Activated CD8-positive, alpha-beta memory T cell treated with anti-CD3 and anti-CD28 coated beads, Interleukin-2, amount 10 ng/mL, durations not matched to agents 7 days and 5 days (primary cell): ENCODE data around the gene GALNT18. TPM values are rescaled to one million over a fixed set of nuclear protein-coding genes. Genes with fewer than 3 reads are reported as not detected.

Experiments used
- ATAC-seq: fragments of 150-1000 bp; cut with Tn5 transposase; one replicate; pipeline ENCODE4 v1.10.0; 2021; ENCODE audit warnings: moderate library complexity
- CTCF ChIA-PET: fragments of 350-600 bp; sonication (Branson Sonifier 250); formaldehyde crosslinking; loops from one replicate; lab custom pipeline; 2021; ENCODE audit warnings: antibody characterized with exemption; lab: Charles Lee
- DNase-seq: peaks from one replicate; pipeline ENCODE4 v3.0.0-alpha.2; 2020
- H3K27ac Mint-ChIP-seq: one replicate; pipeline ENCODE4 v1.8.0; 2021; ENCODE audit warnings: mild to moderate bottlenecking, mixed read lengths
- H3K27me3 Mint-ChIP-seq: one replicate; pipeline ENCODE4 v1.8.0; 2021; ENCODE audit warnings: mixed read lengths
- H3K36me3 Mint-ChIP-seq: one replicate; pipeline ENCODE4 v1.8.0; 2021; ENCODE audit warnings: mild to moderate bottlenecking, mixed read lengths
- H3K4me1 Mint-ChIP-seq: one replicate; pipeline ENCODE4 v1.8.0; 2021; ENCODE audit warnings: mixed read lengths
- H3K4me3 Mint-ChIP-seq: one replicate; pipeline ENCODE4 v1.8.0; 2021; ENCODE audit warnings: mild to moderate bottlenecking, moderate library complexity, mixed read lengths
- H3K9me3 Mint-ChIP-seq: one replicate; pipeline ENCODE4 v1.8.0; 2022; ENCODE audit warnings: low read depth, mixed read lengths
- total RNA-seq, 2 experiments: library from RNA; stranded (reverse); gene quantifications; one replicate each; pipeline ENCODE4 v1.2.3, GENCODE V29; 2021

Gene GALNT18
- total RNA-seq, 2 experiments from 2014 or later, result 0.32 to 0.70 TPM

DNA sequence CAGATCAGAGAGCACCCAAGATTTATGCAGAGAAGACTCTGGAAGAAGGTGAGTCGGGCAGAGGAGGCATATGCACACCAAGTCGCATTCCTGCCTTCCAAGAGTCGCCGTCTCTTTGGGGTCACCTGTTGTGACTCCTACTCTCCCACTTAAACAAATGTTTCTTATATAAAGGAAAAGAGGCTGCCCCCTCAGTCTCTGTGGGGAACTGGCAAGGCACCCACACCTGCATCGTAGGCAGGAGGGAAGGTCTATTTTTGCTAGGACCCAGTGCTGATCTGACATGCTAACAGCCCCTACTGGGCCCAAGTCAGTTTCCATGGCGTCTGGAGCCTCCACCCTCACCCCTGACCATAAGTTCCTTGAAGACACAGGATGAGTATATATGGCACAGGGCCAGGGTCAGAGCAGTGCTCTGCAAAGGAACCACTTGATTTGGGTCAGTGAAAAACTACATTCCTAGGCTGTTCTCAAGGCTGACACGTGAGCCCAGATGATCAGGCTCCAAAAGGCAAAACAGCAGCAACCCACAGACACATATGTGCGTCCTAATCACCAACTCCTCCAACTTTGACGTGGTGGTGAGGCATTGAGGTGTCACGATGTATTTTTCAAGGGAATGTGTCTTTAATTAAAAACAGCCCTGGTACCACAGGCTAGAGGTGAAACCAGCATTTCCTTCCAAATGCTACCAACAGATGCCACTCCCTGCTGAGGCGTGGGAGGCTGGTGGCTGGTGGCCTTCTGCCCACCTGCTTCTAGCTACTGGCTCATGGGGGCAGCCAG lies 213.2 kb downstream of the GALNT18 start:
- no peaks in the 10 kb centered on the region for H3K36me3 Mint-ChIP-seq
- H3K9me3 Mint-ChIP-seq, result no peaks in the 10 kb centered on the region
- no peak for ATAC-seq
- DNase-seq, result no peak
- H3K27me3 Mint-ChIP-seq, result peaks cover 13% of the 10 kb centered on the region
- H3K27ac Mint-ChIP-seq, result no peak overlapping the region
- no peak overlapping the region for H3K4me3 Mint-ChIP-seq
- no peaks in the 10 kb centered on the region for H3K4me1 Mint-ChIP-seq
- CTCF ChIA-PET, result no interaction called here

DNA sequence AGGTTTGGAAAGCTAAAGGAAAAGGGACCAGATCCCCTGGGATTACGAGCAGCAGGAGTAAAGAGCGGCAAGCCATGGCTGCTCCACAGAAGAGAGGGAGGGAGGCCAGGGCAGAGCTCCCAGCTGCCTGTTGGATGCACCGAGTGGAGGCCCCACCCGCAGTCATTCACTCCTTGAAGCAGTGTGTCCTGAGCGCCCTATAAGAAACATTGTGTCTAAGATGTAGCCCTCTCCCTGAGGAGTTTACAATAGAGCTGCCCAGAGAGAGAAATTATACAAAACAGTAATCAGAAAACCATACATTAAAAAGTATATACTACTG lies 214.1 kb downstream of the GALNT18 start:
- Mint-ChIP-seq H3K36me3 (no peaks in the 10 kb centered on the region), H3K9me3 (no peaks in the 10 kb centered on the region), H3K27me3 (peaks cover 13% of the 10 kb centered on the region), H3K4me3 (no peak overlapping the region), H3K27ac (no peak overlapping the region), H3K4me1 (no peaks in the 10 kb centered on the region)
- DNase-seq, result no peak
- ATAC-seq, result no peak
- CTCF ChIA-PET, result no interaction called here

DNA sequence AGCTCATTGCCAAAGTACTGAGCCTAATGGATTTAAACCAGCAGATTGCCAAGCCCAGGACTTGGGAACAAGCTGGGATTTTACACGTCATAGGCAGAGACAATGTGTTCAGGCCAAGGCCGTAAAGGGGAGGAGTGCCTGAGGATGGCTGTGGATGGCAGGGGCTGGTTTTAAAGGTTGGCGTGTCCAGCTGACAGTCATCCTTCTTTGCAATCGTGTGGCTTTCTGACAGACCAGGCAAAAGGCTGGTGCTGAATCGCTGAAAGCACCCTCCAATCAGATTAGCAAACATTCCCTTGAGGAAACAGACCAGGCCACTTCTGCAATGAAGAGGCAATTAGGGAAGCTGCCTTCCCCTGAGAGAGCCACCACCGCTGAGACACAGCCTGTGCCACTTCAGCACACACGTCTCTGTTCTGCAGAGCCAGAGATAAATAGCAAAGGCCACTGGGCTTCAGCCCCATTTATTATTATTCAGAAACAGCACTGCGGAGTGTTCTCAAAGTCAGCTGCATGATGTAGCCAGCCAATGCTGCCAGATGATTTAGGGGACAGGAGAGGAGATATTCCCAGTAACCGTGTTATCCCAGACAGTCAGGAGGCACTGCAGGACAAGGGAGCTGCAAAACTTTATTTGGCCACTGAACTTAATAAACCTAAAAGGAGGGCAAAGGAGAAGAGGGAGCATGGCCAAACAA lies 214.6 kb downstream of the GALNT18 start:
- no peak for DNase-seq
- no peak for ATAC-seq
- Mint-ChIP-seq H3K27ac (no peak overlapping the region), H3K4me3 (no peak overlapping the region), H3K4me1 (no peaks in the 10 kb centered on the region), H3K36me3 (no peaks in the 10 kb centered on the region), H3K27me3 (peaks cover 13% of the 10 kb centered on the region), H3K9me3 (no peaks in the 10 kb centered on the region)
- CTCF ChIA-PET, result no interaction called here

DNA sequence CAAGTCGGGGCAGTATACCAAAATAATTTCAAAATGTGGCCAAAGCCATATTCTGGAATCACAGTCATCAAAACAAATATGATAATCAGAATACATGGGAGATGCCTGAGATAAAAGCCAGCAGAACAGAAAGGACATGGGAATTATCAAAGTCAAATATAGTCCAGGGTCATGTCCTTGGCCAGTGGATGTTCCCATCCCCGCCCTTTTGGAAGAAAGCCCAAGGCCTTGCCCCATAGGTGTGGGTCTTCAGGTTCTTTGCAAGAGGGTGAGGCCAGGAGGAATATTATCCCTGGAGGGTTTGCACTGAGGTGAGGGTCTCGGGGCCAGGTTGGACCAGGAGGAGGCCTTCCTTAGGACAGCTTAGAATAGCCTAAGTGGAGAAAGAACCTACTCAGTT lies 215.2 kb downstream of the GALNT18 start:
- CTCF ChIA-PET, result no interaction called here
- Mint-ChIP-seq H3K4me3 (no peak overlapping the region), H3K27me3 (peaks cover 13% of the 10 kb centered on the region), H3K9me3 (no peaks in the 10 kb centered on the region), H3K36me3 (no peaks in the 10 kb centered on the region), H3K4me1 (no peaks in the 10 kb centered on the region), H3K27ac (no peak overlapping the region)
- no peak for DNase-seq
- ATAC-seq, result no peak

DNA sequence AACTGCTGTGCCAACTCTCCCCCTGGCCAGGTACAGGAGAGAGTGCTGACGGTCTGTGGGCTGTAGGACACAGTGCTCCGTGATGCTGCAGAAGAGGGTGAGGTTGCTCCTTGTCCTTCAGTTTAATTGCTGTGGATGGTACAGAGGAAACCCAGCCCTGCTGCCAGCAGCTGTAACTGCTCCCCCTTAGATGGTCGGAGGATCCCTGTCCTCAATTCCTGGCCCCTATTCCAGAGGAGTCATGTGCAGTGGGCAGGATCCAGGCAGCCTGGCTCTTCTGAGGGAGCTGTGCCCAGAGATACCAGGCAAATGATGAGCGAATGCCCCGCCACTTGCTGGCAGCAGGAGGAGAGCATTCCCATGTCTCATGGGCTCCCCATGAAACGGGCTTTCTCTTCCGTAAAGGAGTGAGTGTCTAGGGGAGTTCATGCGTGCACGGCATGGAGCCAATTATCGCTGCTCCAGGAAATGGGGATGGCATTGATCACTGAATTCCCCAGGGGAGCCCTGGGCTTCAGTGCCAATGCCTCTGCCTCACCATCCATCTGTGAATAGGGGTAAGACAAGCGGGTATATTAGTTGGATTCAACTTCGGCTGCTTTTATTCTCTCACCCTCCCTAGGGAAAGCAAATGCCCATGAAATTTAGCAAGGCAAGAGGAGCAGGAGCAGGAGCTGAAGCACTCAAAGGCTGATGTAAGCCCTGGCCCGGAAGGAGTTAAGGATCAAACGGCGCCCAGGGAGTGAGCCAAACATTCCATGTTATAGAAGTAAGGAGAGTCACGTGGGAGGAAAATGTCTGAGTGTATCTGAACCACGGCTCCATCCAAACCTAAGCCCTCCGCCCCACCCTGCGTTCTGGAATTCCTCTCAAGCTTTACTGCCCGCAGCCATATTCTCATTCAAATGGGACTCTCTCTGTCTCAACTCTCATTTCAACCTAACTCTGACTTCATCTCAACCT lies 217.8 kb downstream of the GALNT18 start:
- ATAC-seq (no peak), DNase-seq (no peak)
- CTCF ChIA-PET, result interaction anchor here (1.3 kb wide), 1 partner anchor 9 kb away, joined by 3 read pairs; no protein-coding TSS in a partner anchor

DNA sequence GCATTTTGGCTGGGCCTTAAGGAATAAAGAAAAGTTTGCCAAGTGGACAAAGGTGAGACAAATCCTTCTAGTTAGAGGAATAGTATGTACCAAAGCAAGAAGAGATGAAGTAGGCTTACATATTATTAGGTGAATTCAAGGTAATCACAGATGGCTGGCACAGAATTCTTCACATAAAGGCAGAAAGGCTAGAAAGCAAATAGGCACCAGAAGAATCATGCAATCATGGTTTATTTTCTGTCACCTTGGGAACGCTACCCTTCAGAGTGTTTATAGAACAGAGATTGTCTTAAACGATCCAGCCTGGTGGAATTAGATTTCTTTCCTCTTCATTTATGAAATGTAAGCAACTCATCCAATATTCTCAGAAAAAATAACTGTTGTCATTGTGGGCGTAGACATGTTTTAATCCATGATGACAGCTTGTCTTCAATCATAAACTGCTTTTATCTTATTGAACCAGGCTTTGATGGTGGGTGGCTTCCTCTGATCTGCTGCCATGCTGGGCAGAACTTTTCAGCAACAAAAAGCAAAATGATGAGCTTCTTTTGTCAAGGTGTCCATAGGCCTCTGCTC lies 219.8 kb downstream of the GALNT18 start:
- no peaks in the 10 kb centered on the region for H3K9me3 Mint-ChIP-seq
- no peak for ATAC-seq
- no peak for DNase-seq
- H3K4me1 Mint-ChIP-seq, result no peaks in the 10 kb centered on the region
- CTCF ChIA-PET, result interaction anchor here (0.6 kb wide), 1 partner anchor 1493 kb away, joined by 3 read pairs; no protein-coding TSS in a partner anchor
- H3K27ac Mint-ChIP-seq, result no peak overlapping the region
- H3K4me3 Mint-ChIP-seq, result no peak overlapping the region
- no peaks in the 10 kb centered on the region for H3K36me3 Mint-ChIP-seq
- H3K27me3 Mint-ChIP-seq, result peaks cover 8% of the 10 kb centered on the region

More for the DNA sequence above, 217.8 kb downstream of the GALNT18 start:
- Mint-ChIP-seq H3K27me3 (peaks cover 6% of the 10 kb centered on the region), H3K4me1 (no peaks in the 10 kb centered on the region), H3K36me3 (no peaks in the 10 kb centered on the region), H3K4me3 (no peak overlapping the region), H3K27ac (no peak overlapping the region), H3K9me3 (no peaks in the 10 kb centered on the region)

DNA sequence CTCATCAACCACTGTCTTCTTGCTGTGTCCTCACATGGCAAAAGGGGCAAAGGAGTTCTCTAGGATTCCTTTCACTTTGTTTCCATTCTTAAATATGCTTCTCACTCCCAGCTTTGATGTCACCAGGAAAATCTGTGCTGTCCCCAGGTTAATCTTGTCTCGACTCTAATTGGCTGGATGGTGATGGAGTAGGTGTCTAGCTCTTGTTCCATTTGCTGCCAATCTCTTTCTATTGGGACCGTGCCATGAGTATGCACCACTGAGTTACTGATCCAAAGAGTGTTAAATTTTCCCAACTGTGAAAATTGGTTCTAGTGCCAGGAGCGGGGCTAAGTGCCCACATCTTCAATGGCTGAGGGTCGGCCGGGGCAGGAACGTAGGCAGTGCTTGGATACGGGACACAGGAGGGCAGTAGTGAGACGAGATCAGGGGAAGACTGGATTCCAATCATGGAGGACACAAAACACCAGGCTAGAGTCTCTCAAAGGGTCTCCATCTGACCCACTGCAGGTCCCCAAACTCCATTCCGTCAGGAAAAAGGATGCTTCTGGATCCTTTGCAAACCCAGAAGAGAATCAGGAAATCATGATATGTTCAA lies 221.1 kb downstream of the GALNT18 start:
- H3K27me3 Mint-ChIP-seq, result peaks cover 8% of the 10 kb centered on the region

DNA sequence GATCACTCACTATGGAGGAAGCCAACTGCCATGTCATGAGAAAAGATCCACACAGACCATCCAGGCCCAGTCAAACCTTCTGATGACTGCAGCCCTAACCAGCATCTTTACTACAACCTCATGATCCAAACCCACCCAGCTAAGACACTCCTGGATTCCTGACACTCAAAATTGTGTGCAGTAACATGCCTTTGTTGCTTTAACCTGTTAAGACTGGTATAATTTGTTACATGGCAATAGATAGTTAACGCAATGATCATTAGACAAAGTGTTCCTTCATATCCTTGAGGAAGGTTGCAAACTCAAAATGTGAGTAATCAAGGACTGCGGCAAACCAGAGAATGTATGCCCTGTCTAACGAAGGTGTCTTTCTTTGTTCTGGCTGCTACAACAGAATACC lies 221.7 kb downstream of the GALNT18 start:
- Mint-ChIP-seq H3K9me3 (no peaks in the 10 kb centered on the region), H3K36me3 (no peaks in the 10 kb centered on the region), H3K4me1 (no peaks in the 10 kb centered on the region), H3K27me3 (peaks cover 6% of the 10 kb centered on the region), H3K4me3 (no peak overlapping the region), H3K27ac (no peak overlapping the region)
- CTCF ChIA-PET, result interaction anchor here (1.4 kb wide), 1 partner anchor 388 kb away, joined by 3 read pairs; no protein-coding TSS in a partner anchor
- DNase-seq, result no peak
- ATAC-seq, result no peak

More for the DNA sequence above, 221.1 kb downstream of the GALNT18 start:
- Mint-ChIP-seq H3K27ac (no peak overlapping the region), H3K4me3 (no peak overlapping the region), H3K4me1 (no peaks in the 10 kb centered on the region), H3K9me3 (no peaks in the 10 kb centered on the region), H3K36me3 (no peaks in the 10 kb centered on the region)
- CTCF ChIA-PET, result interaction anchor here (0.6 to 1.4 kb wide), 2 partner anchors 387 to 467 kb away, joined by 3 read pairs; no protein-coding TSS in a partner anchor
- no peak for ATAC-seq
- DNase-seq, result no peak

DNA sequence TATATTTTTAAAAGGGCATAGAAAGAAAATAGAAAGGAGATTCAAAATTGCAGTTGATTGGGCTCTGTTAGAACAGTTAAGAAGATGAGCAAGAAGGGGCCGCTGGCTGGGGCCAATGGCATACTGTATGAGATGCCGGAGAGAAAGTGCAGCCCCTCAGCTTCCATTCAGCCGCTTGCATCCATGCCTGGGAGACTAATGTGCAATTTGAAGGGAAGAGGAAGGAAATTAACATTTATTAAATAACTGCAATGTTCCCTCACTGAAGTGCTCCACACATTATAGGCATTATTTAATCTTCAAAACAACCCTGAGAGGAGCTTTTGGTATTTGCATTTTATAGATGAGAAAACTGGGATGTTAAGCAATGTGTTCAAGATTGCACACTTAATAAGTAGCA lies 224.0 kb downstream of the GALNT18 start:
- H3K36me3 Mint-ChIP-seq, result no peaks in the 10 kb centered on the region
- ATAC-seq, result no peak
- peaks cover 6% of the 10 kb centered on the region for H3K27me3 Mint-ChIP-seq
- H3K27ac Mint-ChIP-seq, result no peak overlapping the region
- no peaks in the 10 kb centered on the region for H3K4me1 Mint-ChIP-seq
- no peak overlapping the region for H3K4me3 Mint-ChIP-seq
- no peaks in the 10 kb centered on the region for H3K9me3 Mint-ChIP-seq
- no peak for DNase-seq
- CTCF ChIA-PET, result no interaction called here

DNA sequence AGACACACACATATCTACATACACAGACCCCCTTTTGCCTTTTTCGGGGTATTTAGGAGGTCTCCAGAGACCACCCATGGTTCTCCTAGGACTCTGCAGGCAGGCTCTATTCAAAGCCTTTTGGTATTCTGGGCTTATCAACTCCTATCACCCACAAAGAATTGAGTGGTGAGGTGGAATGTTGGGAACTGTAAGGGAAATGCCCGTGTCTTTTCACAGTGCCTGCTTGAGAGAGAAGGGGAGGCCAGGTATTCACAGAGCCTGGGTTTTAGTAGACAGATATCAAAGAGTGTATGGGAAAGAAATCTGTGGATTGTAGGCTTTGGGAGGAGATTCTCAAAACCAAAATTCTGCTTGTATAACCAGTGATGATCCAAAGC lies 224.8 kb downstream of the GALNT18 start:
- Mint-ChIP-seq H3K4me3 (no peak overlapping the region), H3K36me3 (no peaks in the 10 kb centered on the region), H3K27ac (no peak overlapping the region), H3K9me3 (no peaks in the 10 kb centered on the region), H3K27me3 (peaks cover 6% of the 10 kb centered on the region), H3K4me1 (no peaks in the 10 kb centered on the region)
- DNase-seq (no peak), ATAC-seq (no peak)
- CTCF ChIA-PET, result interaction anchor here (1.4 kb wide), 1 partner anchor 343 kb away, joined by 4 read pairs; no protein-coding TSS in a partner anchor

DNA sequence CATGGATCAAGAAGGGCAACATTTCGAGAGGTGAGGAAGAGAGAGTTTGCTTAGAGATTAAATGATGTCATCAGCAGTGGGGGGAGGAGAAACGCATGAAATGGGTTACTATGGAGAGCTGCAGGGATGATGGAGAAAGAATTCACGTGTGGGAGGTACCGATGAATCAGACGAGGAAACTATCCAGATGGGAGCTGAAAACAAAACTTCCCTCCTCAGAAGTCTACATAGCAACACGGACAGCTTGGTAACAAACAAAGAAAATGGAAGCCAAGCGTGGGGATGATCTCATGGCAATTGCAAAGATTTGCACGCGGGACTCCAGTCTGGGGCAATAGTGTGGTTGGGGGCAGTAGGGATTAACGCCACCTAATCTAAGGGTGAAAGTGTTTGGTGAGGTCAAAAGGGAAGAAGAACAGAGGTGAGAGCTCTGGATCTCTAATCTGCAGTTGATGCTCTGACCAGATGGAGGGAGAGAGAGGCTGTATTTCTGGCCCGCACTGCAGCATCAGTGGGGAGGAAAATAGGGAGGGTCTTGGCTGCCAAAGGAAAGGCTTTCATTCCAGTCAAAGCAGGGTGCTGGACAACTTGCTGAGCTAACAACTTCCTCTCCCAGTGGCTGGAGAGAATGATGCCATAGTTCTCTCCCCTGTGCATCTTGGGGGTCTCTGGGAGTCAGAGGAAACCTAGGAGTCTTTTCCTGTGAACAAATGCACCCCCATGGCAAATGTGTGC lies 225.3 kb downstream of the GALNT18 start:
- Mint-ChIP-seq H3K4me3 (no peak overlapping the region), H3K27ac (no peak overlapping the region), H3K4me1 (no peaks in the 10 kb centered on the region), H3K9me3 (no peaks in the 10 kb centered on the region), H3K27me3 (peaks cover 6% of the 10 kb centered on the region), H3K36me3 (no peaks in the 10 kb centered on the region)
- CTCF ChIA-PET, result interaction anchor here (1.4 kb wide), 1 partner anchor 343 kb away, joined by 4 read pairs; no protein-coding TSS in a partner anchor
- ATAC-seq, result no peak
- no peak for DNase-seq

DNA sequence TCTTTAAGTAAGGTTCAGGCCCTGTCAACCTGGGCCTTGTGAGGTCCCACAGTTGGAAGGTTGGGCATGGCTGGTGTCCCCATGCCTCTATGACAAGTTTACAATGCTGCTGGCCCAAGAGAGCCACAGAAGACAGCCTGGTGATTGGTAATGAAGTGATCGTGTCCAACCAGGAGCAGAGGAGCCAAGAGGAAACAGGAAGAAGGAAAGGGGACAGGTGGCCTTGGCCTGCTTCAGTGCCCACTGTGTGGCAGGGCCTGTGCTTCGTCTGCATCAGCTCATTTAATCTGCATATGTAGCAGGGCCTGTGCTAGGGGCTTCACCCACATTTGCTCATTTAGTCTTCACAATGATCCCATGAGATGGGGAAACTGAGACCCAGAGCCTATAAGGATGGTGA lies 226.7 kb downstream of the GALNT18 start:
- Mint-ChIP-seq H3K27me3 (peaks cover 6% of the 10 kb centered on the region), H3K9me3 (no peaks in the 10 kb centered on the region), H3K4me3 (no peak overlapping the region), H3K36me3 (no peaks in the 10 kb centered on the region), H3K4me1 (no peaks in the 10 kb centered on the region), H3K27ac (no peak overlapping the region)
- CTCF ChIA-PET, result no interaction called here
- ATAC-seq, result no peak
- no peak for DNase-seq
